IMR-90 (cell line): Measurements from ENCODE around the gene NMRAL1. TPM values are rescaled to one million over a fixed set of nuclear protein-coding genes. Genes with fewer than 3 reads are reported as not detected.

ENCODE experiments used
- ATAC-seq: fragments of 200-7000 bp; cut with Tn5 transposase; 2 replicates; pipeline ENCODE4 v1.9.1; 2020; ENCODE audit warnings: low read depth, mild to moderate bottlenecking, moderate library complexity
- BruUV-seq: library from RNA; stranded (reverse); fragments of 400-500 nt; replicated peaks from 2 replicates; lab custom pipeline; 2021; lab: Mats Ljungman, UMichigan
- CTCF ChIA-PET: fragments of 300-600 bp; formaldehyde crosslinking; extraction: SDS; loops from one replicate; lab custom pipeline; 2021; ENCODE audit warnings: antibody characterized with exemption; lab: Yijun Ruan, JAX
- POLR2A ChIA-PET: fragments of 300-600 bp; sonication (Branson Sonifier 250); formaldehyde crosslinking; loops from one replicate; lab custom pipeline; 2022; ENCODE audit warnings: antibody characterized with exemption; ENCODE audit not compliant: unreplicated experiment; lab: Charles Lee
- DNase-seq: peaks from one replicate; pipeline ENCODE4 v3.0.0; 2013
- H2AFZ ChIP-seq: replicated peaks from 2 replicates; pipeline ENCODE3; 2013; ENCODE audit warnings: low read length, mild to moderate bottlenecking; ENCODE audit not compliant: poor library complexity
- H2AK5ac ChIP-seq: 2 replicates; pipeline ENCODE4 v1.6.1; 2013; ENCODE audit warnings: low read depth, low read length, inconsistent platforms
- H2AK9ac ChIP-seq: replicated peaks from 2 replicates; pipeline ENCODE3; 2013; ENCODE audit warnings: mild to moderate bottlenecking, low read depth, low read length, moderate library complexity; ENCODE audit not compliant: poor library complexity
- H2BK120ac ChIP-seq: 2 replicates; pipeline ENCODE4 v1.6.1; 2013; ENCODE audit warnings: low read depth, low read length, inconsistent platforms
- H2BK15ac ChIP-seq: 3 replicates; pipeline ENCODE4 v1.6.1; 2013; ENCODE audit warnings: low read depth, low read length, inconsistent platforms
- H2BK20ac ChIP-seq: 2 replicates; pipeline ENCODE4 v1.6.1; 2013; ENCODE audit warnings: low read depth, mild to moderate bottlenecking, inconsistent platforms, low read length, moderate library complexity
- H2BK5ac ChIP-seq: 2 replicates; pipeline ENCODE4 v1.6.1; 2013; ENCODE audit warnings: mild to moderate bottlenecking, low read depth, low read length, inconsistent platforms; ENCODE audit not compliant: poor library complexity, severe bottlenecking
- H3K14ac ChIP-seq: replicated peaks from 2 replicates; pipeline ENCODE4 v1.6.1; 2013; ENCODE audit warnings: low read depth, low read length, inconsistent platforms
- H3K18ac ChIP-seq: 2 replicates; pipeline ENCODE4 v1.6.1; 2013; ENCODE audit warnings: low read depth, low read length, control low read depth
- H3K23ac ChIP-seq: 2 replicates; pipeline ENCODE4 v1.6.1; 2013; ENCODE audit warnings: low read depth, low read length, inconsistent platforms
- H3K27ac ChIP-seq: 2 replicates; pipeline ENCODE4 v1.5.1; 2013; ENCODE audit warnings: mild to moderate bottlenecking, control low read depth, low read length; ENCODE audit not compliant: insufficient read depth
- H3K27me3 ChIP-seq: 2 replicates; pipeline ENCODE4 v1.6.1; 2013; ENCODE audit warnings: low read length; ENCODE audit not compliant: control insufficient read depth, insufficient read depth
- H3K36me3 ChIP-seq: 2 replicates; pipeline ENCODE4 v1.6.1; 2013; ENCODE audit warnings: low read length, mixed read lengths; ENCODE audit not compliant: control insufficient read depth, insufficient read depth
- H3K4ac ChIP-seq: 2 replicates; pipeline ENCODE4 v1.6.1; 2013; ENCODE audit warnings: low read depth, low read length, inconsistent platforms
- H3K4me1 ChIP-seq: 2 replicates; pipeline ENCODE4 v1.6.1; 2013; ENCODE audit warnings: low read length, mixed read lengths; ENCODE audit not compliant: control insufficient read depth, insufficient read depth
- H3K4me2 ChIP-seq: 2 replicates; pipeline ENCODE4 v1.6.1; 2013; ENCODE audit warnings: low read depth, mild to moderate bottlenecking, control low read depth, low read length, moderate library complexity
- H3K4me3 ChIP-seq: 2 replicates; pipeline ENCODE4 v1.5.1; 2013; ENCODE audit warnings: low read depth, mild to moderate bottlenecking, control low read depth, low read length, moderate library complexity; ENCODE audit not compliant: insufficient read depth
- H3K56ac ChIP-seq: 2 replicates; pipeline ENCODE4 v1.6.1; 2013; ENCODE audit warnings: low read length, inconsistent platforms; ENCODE audit not compliant: insufficient read depth; ENCODE audit errors: extremely low read depth
- H3K79me1 ChIP-seq, 2 experiments: 2 replicates each; pipeline ENCODE4 v1.6.1; 2013; ENCODE audit warnings: low read length in 2 of 2, inconsistent platforms in 1 of 2, low read depth in 1 of 2
- H3K9ac ChIP-seq: 2 replicates; pipeline ENCODE4 v1.6.1; 2013; ENCODE audit warnings: low read depth, low read length, control low read depth
- H3K9me1 ChIP-seq: 2 replicates; pipeline ENCODE4 v1.6.1; 2013; ENCODE audit warnings: low read length, inconsistent platforms; ENCODE audit not compliant: insufficient read depth
- H3K9me3 ChIP-seq: 2 replicates; pipeline ENCODE4 v1.6.1; 2013; ENCODE audit warnings: low read length; ENCODE audit not compliant: control insufficient read depth, insufficient read depth
- H4K20me1 ChIP-seq: 2 replicates; pipeline ENCODE4 v1.6.1; 2013; ENCODE audit warnings: low read length, inconsistent platforms; ENCODE audit not compliant: insufficient read depth
- H4K5ac ChIP-seq: 2 replicates; pipeline ENCODE4 v1.6.1; 2013; ENCODE audit warnings: mild to moderate bottlenecking, low read depth, low read length, control low read depth
- H4K8ac ChIP-seq, 2 experiments: 2 replicates each; pipeline ENCODE4 v1.6.1; 2013; ENCODE audit warnings: low read depth in 2 of 2, low read length in 2 of 2, control low read depth in 1 of 2, inconsistent platforms in 1 of 2
- H4K91ac ChIP-seq: 2 replicates; pipeline ENCODE4 v1.6.1; 2013; ENCODE audit warnings: low read depth, low read length, inconsistent platforms; ENCODE audit not compliant: insufficient read depth
- BHLHE40 ChIP-seq: fragments of 150-350 bp; IDR thresholded peaks from 2 replicates; pipeline ENCODE4 v1.6.1; 2016; ENCODE audit warnings: mild to moderate bottlenecking, low read depth, low read length
- CEBPB ChIP-seq: IDR thresholded peaks from 2 replicates; pipeline ENCODE4 v1.6.1; 2012; ENCODE audit warnings: low read depth, low read length, improper control_type of control experiment
- CHD1 ChIP-seq: IDR thresholded peaks from 2 replicates; pipeline ENCODE4 v1.6.1; 2012; ENCODE audit warnings: low read depth, low read length, improper control_type of control experiment
- FOS ChIP-seq: fragments of 150-350 bp; IDR thresholded peaks from 2 replicates; pipeline ENCODE4 v1.6.1; 2016; ENCODE audit warnings: low read depth, low read length
- MAFK ChIP-seq: IDR thresholded peaks from 2 replicates; pipeline ENCODE4 v1.6.1; 2012; ENCODE audit warnings: low read depth, low read length, improper control_type of control experiment
- MAZ ChIP-seq: IDR thresholded peaks from 2 replicates; pipeline ENCODE4 v1.6.1; 2012; ENCODE audit warnings: low read depth, mild to moderate bottlenecking, low read length, improper control_type of control experiment, moderate library complexity, borderline replicate concordance
- MXI1 ChIP-seq: IDR thresholded peaks from 2 replicates; pipeline ENCODE4 v1.6.1; 2012; ENCODE audit warnings: low read depth, mild to moderate bottlenecking, low read length, moderate library complexity, borderline replicate concordance
- NFE2L2 ChIP-seq: fragments of 150-350 bp; IDR thresholded peaks from 2 replicates; pipeline ENCODE4 v1.6.1; 2016; ENCODE audit warnings: low read depth, mild to moderate bottlenecking, low read length
- POLR2A ChIP-seq: IDR thresholded peaks from 2 replicates; pipeline ENCODE4 v1.6.1; 2012; ENCODE audit warnings: mild to moderate bottlenecking, low read depth, low read length
- RAD21 ChIP-seq: IDR thresholded peaks from 2 replicates; pipeline ENCODE4 v1.6.1; 2012; ENCODE audit warnings: low read length, improper control_type of control experiment
- RCOR1 ChIP-seq: IDR thresholded peaks from 2 replicates; pipeline ENCODE4 v1.6.1; 2012; ENCODE audit warnings: mild to moderate bottlenecking, low read length, improper control_type of control experiment; ENCODE audit not compliant: insufficient replicate concordance
- RFX5 ChIP-seq: IDR thresholded peaks from 2 replicates; pipeline ENCODE4 v1.8.0; 2012; ENCODE audit warnings: low read depth, mild to moderate bottlenecking, low read length, moderate library complexity
- SMC3 ChIP-seq: fragments of 150-350 bp; IDR thresholded peaks from 2 replicates; pipeline ENCODE4 v1.6.1; 2016; ENCODE audit warnings: low read depth, mild to moderate bottlenecking, antibody characterized with exemption, low read length, moderate library complexity
- WGBS, 2 experiments: methylation state at CpG; one replicate each; pipeline versions ENCODE4 v1.1.5 to v1.1.7; 2013; ENCODE audit warnings: missing lambda C conversion rate in 2 of 2; ENCODE audit not compliant: insufficient read length in 1 of 2; ENCODE audit errors: extremely low coverage in 2 of 2; 5-methylcytosine and 5-hydroxymethylcytosine counted together
- dilution Hi-C: fragments of 300-500 bp; cut with HindIII; formaldehyde crosslinking; loops from one replicate; pipeline ENCODE4 v1.14.3; 2018; ENCODE audit warnings: low sequenced_read_pairs; ENCODE audit not compliant: unreplicated experiment
- in situ Hi-C: fragments of 300-500 bp; cut with MboI; formaldehyde crosslinking; loops from 3 replicates; pipeline ENCODE4 v1.14.3; 2019; ENCODE audit warnings: low sequenced_read_pairs, inconsistent platforms, mixed read lengths
- intact Hi-C: fragments of 100-400 bp; cut with micrococcal nuclease; formaldehyde crosslinking; loops from 2 replicates; pipeline ENCODE4 v1.10.0; 2022
- polyA plus RNA-seq, 3 experiments: library from polyadenylated mRNA; depleted of rRNA; stranded (reverse); fragments of >200 nt; gene quantifications; 2 replicates each; pipeline ENCODE4 v1.2.3, GENCODE V29; 2012; ENCODE audit warnings: low replicate concordance in 1 of 3
- total RNA-seq: library from RNA; depleted of rRNA; stranded (reverse); fragments of >200 nt; gene quantifications from 2 replicates; pipeline ENCODE4 v1.2.3, GENCODE V29; 2012
- TF ChIP-seq, protein P1 (sequence below): fragments of 150-350 bp; IDR thresholded peaks from 2 replicates; pipeline ENCODE4 v1.6.1; 2017; ENCODE audit warnings: mild to moderate bottlenecking, antibody characterized with exemption, low read length, low read depth
- TF ChIP-seq, protein P2 (sequence below): fragments of 150-350 bp; IDR thresholded peaks from 2 replicates; pipeline ENCODE4 v1.6.1; 2016; ENCODE audit warnings: low read depth, mild to moderate bottlenecking, low read length, moderate library complexity, borderline replicate concordance
- TF ChIP-seq, protein P3 (sequence below): conservative IDR thresholded peaks from 2 replicates; pipeline ENCODE4 v1.5.1; 2012; ENCODE audit warnings: mild to moderate bottlenecking, low read depth, low read length, improper control_type of control experiment

The NMRAL1 gene
- total and polyA plus RNA-seq, 2 of the 4 experiments (the other 2 are of a cell fraction): 48.6 to 67.6 TPM

DNA sequence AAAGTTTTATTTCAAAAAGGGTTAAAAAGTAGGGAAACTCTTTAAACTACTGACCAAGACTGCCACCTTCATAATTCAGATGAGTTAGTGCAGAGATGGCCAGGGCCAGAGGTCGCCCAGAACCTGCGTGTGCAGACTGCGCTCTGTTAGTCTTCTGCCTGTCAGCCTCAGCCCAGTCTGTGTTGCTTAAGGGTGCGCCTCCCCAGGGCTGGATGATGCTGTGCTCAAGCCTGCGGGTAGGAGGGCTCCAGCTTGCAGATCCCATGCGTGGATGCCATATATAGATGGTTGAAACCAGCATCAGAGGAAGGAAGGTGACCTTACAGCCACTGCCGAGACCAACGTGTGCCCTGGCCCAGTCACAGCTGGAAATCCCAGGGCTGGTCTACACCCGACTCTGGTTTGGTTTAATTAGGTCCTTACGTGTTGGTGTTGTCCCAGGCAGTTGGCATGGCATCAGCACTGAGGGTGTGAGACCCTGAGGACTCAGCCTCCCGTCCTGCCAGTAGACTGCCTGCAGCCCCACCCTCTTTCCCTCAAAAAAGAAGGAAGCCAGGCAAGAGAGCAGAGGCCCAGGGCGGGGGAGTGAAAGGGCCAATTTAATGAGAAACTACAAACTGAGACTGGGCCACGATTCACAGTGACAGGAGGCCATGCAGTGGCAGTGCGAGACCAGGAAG is 36.5 kb upstream of the NMRAL1 start:
- Histone ChIP-seq H3K9me1 (no peaks in the 10 kb centered on the region), H2AK9ac (no peak overlapping the region), H2BK20ac (no peak overlapping the region), H3K4ac (no peak overlapping the region), H4K5ac (no peak overlapping the region), H4K91ac (no peak overlapping the region), H2BK15ac (no peak overlapping the region), H4K8ac (no peak overlapping the region), H3K79me1 (peaks cover 7 to 37% of the 10 kb centered on the region in 2 experiments), H3K14ac (no peak overlapping the region), H3K9me3 (no peaks in the 10 kb centered on the region), H2BK120ac (no peak overlapping the region), H3K18ac (no peak overlapping the region), H3K9ac (no peak overlapping the region), H3K4me1 (no peaks in the 10 kb centered on the region), H3K4me3 (no peak overlapping the region), H3K27me3 (no peaks in the 10 kb centered on the region), H2AFZ (no peak overlapping the region), H4K20me1 (peaks cover 7% of the 10 kb centered on the region), H3K23ac (no peak overlapping the region), H3K4me2 (no peak overlapping the region), H3K56ac (no peak overlapping the region), H3K27ac (no peak overlapping the region), H2AK5ac (no peak overlapping the region), H3K36me3 (peaks cover 65% of the 10 kb centered on the region), H2BK5ac (no peak overlapping the region)
- ChIA-PET POLR2A (no interaction called here), CTCF (no interaction called here)
- ATAC-seq (no peak), DNase-seq (no peak)
- dilution Hi-C loops: no loop called here
- intact Hi-C loops: loop anchor here (10.0 kb wide), 1 partner anchor 444 kb away; the partner anchor contains the start of gene SEC14L5
- no peak for TF ChIP-seq BHLHE40
- TF ChIP-seq RCOR1: no peak
- TF ChIP-seq MXI1: no peak
- TF ChIP-seq CEBPB: no peak
- no peak for TF ChIP-seq RAD21
- no peak for TF ChIP-seq FOS
- TF ChIP-seq, protein P1, sequence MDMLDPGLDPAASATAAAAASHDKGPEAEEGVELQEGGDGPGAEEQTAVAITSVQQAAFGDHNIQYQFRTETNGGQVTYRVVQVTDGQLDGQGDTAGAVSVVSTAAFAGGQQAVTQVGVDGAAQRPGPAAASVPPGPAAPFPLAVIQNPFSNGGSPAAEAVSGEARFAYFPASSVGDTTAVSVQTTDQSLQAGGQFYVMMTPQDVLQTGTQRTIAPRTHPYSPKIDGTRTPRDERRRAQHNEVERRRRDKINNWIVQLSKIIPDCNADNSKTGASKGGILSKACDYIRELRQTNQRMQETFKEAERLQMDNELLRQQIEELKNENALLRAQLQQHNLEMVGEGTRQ: no peak
- no peak for TF ChIP-seq SMC3
- TF ChIP-seq, protein P2, sequence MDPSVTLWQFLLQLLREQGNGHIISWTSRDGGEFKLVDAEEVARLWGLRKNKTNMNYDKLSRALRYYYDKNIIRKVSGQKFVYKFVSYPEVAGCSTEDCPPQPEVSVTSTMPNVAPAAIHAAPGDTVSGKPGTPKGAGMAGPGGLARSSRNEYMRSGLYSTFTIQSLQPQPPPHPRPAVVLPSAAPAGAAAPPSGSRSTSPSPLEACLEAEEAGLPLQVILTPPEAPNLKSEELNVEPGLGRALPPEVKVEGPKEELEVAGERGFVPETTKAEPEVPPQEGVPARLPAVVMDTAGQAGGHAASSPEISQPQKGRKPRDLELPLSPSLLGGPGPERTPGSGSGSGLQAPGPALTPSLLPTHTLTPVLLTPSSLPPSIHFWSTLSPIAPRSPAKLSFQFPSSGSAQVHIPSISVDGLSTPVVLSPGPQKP: no peak
- TF ChIP-seq CHD1: no peak
- no peak for TF ChIP-seq MAFK
- no peak for TF ChIP-seq NFE2L2
- TF ChIP-seq MAZ: no peak
- TF ChIP-seq, protein P3, sequence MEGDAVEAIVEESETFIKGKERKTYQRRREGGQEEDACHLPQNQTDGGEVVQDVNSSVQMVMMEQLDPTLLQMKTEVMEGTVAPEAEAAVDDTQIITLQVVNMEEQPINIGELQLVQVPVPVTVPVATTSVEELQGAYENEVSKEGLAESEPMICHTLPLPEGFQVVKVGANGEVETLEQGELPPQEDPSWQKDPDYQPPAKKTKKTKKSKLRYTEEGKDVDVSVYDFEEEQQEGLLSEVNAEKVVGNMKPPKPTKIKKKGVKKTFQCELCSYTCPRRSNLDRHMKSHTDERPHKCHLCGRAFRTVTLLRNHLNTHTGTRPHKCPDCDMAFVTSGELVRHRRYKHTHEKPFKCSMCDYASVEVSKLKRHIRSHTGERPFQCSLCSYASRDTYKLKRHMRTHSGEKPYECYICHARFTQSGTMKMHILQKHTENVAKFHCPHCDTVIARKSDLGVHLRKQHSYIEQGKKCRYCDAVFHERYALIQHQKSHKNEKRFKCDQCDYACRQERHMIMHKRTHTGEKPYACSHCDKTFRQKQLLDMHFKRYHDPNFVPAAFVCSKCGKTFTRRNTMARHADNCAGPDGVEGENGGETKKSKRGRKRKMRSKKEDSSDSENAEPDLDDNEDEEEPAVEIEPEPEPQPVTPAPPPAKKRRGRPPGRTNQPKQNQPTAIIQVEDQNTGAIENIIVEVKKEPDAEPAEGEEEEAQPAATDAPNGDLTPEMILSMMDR: no peak
- TF ChIP-seq POLR2A: no peak
- TF ChIP-seq RFX5: no peak
- no TSS peak for BruUV-seq
- WGBS, 2 experiments: 89% methylated on average over 6 of the region's 14 CpGs; no CpG with 5 or more reads in 1 of the 2 experiments
- in situ Hi-C loops: loop anchor here (5.0 to 25.0 kb wide), 2 partner anchors 36 to 451 kb away; partner anchors contain the start of gene SEC14L5
